Ovary (tissue), 9 donors: ENCODE results near the gene BAIAP2L1. TPM values are rescaled to one million over a fixed set of nuclear protein-coding genes. Genes with fewer than 3 reads are reported as not detected.

Source experiments
- DNase-seq, 5 donors: peaks; one replicate each; pipeline ENCODE4 v3.0.0-alpha.2; 2019 to 2020
- H3K27ac ChIP-seq, 2 donors: fragments of 200-600 bp; one replicate each; pipeline versions ENCODE4 v1.5.1 to v1.8.0; 2019 to 2022
- H3K27me3 ChIP-seq: fragments of 200-600 bp; one replicate; pipeline ENCODE4 v1.8.0; 2022
- H3K36me3 ChIP-seq: fragments of 200-600 bp; sonication (generic); one replicate; pipeline ENCODE4 v1.5.1; 2019
- H3K4me1 ChIP-seq: one replicate; pipeline ENCODE4 v1.8.1; 2013; ENCODE audit warnings: mild to moderate bottlenecking, moderate library complexity; ENCODE audit not compliant: insufficient read depth
- H3K4me3 ChIP-seq: fragments of 200-600 bp; sonication (generic); one replicate; pipeline ENCODE4 v1.5.1; 2017
- H3K9me3 ChIP-seq, 2 donors: fragments of 200-600 bp in 1 of 2; sonication (generic) in 1 of 2; one replicate each; pipeline versions ENCODE4 v1.5.1 to v1.8.1; 2013 to 2019; ENCODE audit warnings: mild to moderate bottlenecking in 1 of 2, moderate library complexity in 1 of 2
- EP300 ChIP-seq: sonication (generic); formaldehyde crosslinking; IDR thresholded peaks from one replicate; pipeline ENCODE4 v1.6.1; 2017; ENCODE audit warnings: antibody characterized with exemption
- POLR2A ChIP-seq: fragments of 450-650 bp; IDR thresholded peaks from one replicate; pipeline ENCODE4 v1.6.1; 2017; ENCODE audit warnings: antibody characterized with exemption, mild to moderate bottlenecking, moderate library complexity
- WGBS, 3 donors: extraction: QIAGEN DNeasy Blood & Tissue Kit in 1 of 3; methylation state at CpG; one replicate each; pipeline versions ENCODE4 v1.1.5 to v1.1.7; 2013 to 2017; 5-methylcytosine and 5-hydroxymethylcytosine counted together
- intact Hi-C, 4 donors: fragments of 100-400 bp; cut with DNase I; formaldehyde crosslinking; loops; one replicate each; pipeline versions ENCODE4 v1.11.0 to v1.15.1; 2022 to 2023
- polyA plus RNA-seq, 2 donors: library from polyadenylated mRNA; stranded (reverse); fragments of 200-250 nt in 1 of 2; fragments of 350-450 nt in 1 of 2; fragmentation: Illumina TruSeq in 1 of 2; extraction: RNeasy Lipid Tissue Mini Kit (QIAGEN cat#74804) in 1 of 2; gene quantifications; one replicate each; pipeline ENCODE4 v1.2.3, GENCODE V29; 2013 to 2014
- total RNA-seq, 7 donors: library from RNA; depleted of rRNA in 2 of 7; stranded (reverse); fragments of >200 nt in 2 of 7; fragmentation: NEBNext Ultra II Directional in 3 of 7; extraction: Animal tissue kit (Norgen Biotek cat#: 25700) in 3 of 7; gene quantifications; one replicate each; pipeline versions ENCODE4 v1.1.0 to v1.2.4, GENCODE V29; 2016 to 2023
- TF ChIP-seq, protein P1 (sequence below), 3 donors: fragments of 450-650 bp in 2 of 3; fragments of 200-600 bp in 1 of 3; IDR thresholded peaks; one replicate each; pipeline versions ENCODE4 v1.5.1 to v1.8.0; 2016 to 2022; ENCODE audit warnings: antibody characterized with exemption in 3 of 3, mild to moderate bottlenecking in 1 of 3
- donor health status: DM: no; HTN: no; CAD: no; lungs with moderate emphysema.
- donor health status: DM: no; HTN: no; CAD: no.
- donor health status: Bipolar disorder and iron deficiency.
- donor health status: DM: yes; HTN: yes; CAD: no.
- donor health status: DM: no; HTN: no; CAD: no.
- donor health status: DM: yes; HTN: yes; CAD: no.

Gene BAIAP2L1
- total and polyA plus RNA-seq, 9 donors: 0.73 to 7.9 (median 1.9) TPM

GRCh38 chr7:98297626-98298286 lies 103.1 kb downstream of the BAIAP2L1 start:
- H3K36me3 ChIP-seq: no peaks in the 10 kb centered on the region
- no peak for DNase-seq
- TF ChIP-seq POLR2A (no peak), EP300 (no peak)
- TF ChIP-seq, protein P1, sequence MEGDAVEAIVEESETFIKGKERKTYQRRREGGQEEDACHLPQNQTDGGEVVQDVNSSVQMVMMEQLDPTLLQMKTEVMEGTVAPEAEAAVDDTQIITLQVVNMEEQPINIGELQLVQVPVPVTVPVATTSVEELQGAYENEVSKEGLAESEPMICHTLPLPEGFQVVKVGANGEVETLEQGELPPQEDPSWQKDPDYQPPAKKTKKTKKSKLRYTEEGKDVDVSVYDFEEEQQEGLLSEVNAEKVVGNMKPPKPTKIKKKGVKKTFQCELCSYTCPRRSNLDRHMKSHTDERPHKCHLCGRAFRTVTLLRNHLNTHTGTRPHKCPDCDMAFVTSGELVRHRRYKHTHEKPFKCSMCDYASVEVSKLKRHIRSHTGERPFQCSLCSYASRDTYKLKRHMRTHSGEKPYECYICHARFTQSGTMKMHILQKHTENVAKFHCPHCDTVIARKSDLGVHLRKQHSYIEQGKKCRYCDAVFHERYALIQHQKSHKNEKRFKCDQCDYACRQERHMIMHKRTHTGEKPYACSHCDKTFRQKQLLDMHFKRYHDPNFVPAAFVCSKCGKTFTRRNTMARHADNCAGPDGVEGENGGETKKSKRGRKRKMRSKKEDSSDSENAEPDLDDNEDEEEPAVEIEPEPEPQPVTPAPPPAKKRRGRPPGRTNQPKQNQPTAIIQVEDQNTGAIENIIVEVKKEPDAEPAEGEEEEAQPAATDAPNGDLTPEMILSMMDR (IDR thresholded peaks at IDR 0.05): no peak
- H3K4me1 ChIP-seq: no peaks in the 10 kb centered on the region
- no peak overlapping the region for H3K4me3 ChIP-seq
- no peaks in the 10 kb centered on the region for H3K27me3 ChIP-seq
- 70 to 79% (median 71%) methylated on average over 21 of the region's 21 CpGs for WGBS, 3 donors
- intact Hi-C loops: no loop called here
- no peak overlapping the region for H3K27ac ChIP-seq
- H3K9me3 ChIP-seq: no peaks in the 10 kb centered on the region

GRCh38 chr7:98296833-98297232 lies 104.1 kb downstream of the BAIAP2L1 start:
- H3K27ac ChIP-seq: no peak overlapping the region
- DNase-seq: no peak
- H3K4me3 ChIP-seq: no peak overlapping the region
- 74 to 88% (median 78%) methylated on average over 12 of the region's 12 CpGs for WGBS, 3 donors
- H3K27me3 ChIP-seq: no peaks in the 10 kb centered on the region
- H3K9me3 ChIP-seq: no peaks in the 10 kb centered on the region
- no peaks in the 10 kb centered on the region for H3K4me1 ChIP-seq
- intact Hi-C loops: no loop called here
- H3K36me3 ChIP-seq: no peaks in the 10 kb centered on the region
- TF ChIP-seq EP300: no peak
- TF ChIP-seq POLR2A: no peak
- TF ChIP-seq, protein P1 (IDR thresholded peaks at IDR 0.05): no peak

GRCh38 chr7:98295467-98296192 lies 105.3 kb downstream of the BAIAP2L1 start:
- TF ChIP-seq EP300: no peak
- TF ChIP-seq, protein P1 (IDR thresholded peaks at IDR 0.05): no peak
- no peak for TF ChIP-seq POLR2A
- H3K27me3 ChIP-seq: no peaks in the 10 kb centered on the region
- no peaks in the 10 kb centered on the region for H3K9me3 ChIP-seq
- DNase-seq: no peak
- H3K4me3 ChIP-seq: no peak overlapping the region
- H3K4me1 ChIP-seq: no peaks in the 10 kb centered on the region
- WGBS, 3 donors: 88 to 90% (median 89%) methylated on average over 19 of the region's 19 CpGs
- intact Hi-C loops: no loop called here
- H3K36me3 ChIP-seq: no peaks in the 10 kb centered on the region
- H3K27ac ChIP-seq: no peak overlapping the region

DNA sequence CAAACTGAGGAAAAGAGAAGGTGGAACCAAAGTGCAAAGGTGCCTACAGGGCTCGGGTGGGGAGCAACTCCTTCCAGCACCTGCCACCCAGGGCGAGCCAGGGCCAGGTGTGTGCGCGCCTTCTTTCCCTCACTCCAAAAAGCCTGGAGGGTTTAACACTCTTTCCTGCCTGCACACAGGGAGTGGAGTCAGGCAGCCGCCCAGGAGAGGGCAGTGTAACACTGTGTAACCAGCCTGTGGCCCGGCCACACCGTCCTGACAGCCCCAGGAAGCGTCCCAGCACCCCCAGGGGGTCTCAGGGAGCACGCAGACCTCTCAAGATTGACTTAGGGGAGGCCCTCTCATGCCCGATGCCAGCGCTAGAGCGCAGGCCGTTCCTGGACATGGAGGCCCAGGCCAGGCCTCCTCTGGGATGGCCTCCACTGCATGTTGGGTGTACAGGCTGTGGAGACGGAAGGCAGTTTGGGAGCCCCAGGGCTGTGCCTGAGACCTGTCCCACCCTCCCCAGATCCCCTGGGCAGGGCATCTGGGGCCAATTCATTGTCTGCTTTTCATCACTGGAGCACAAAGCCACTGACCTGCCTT lies 106.0 kb downstream of the BAIAP2L1 start:
- Histone ChIP-seq H3K27ac (no peak overlapping the region), H3K4me1 (no peaks in the 10 kb centered on the region), H3K4me3 (no peak overlapping the region), H3K36me3 (no peaks in the 10 kb centered on the region), H3K9me3 (no peaks in the 10 kb centered on the region), H3K27me3 (no peaks in the 10 kb centered on the region)
- WGBS, 3 donors: 43 to 58% (median 51%) methylated on average over 14 of the region's 14 CpGs
- intact Hi-C loops: no loop called here
- no peak for DNase-seq
- no peak for TF ChIP-seq EP300
- TF ChIP-seq, protein P1 (IDR thresholded peaks at IDR 0.05): no peak
- no peak for TF ChIP-seq POLR2A
